Stimulated activated CD4-positive, alpha-beta T cell treated with anti-CD3 and anti-CD28 coated beads, Interleukin-15, amount 100 ng/mL, for 24 hours (primary cell): ENCODE results near the gene SLC45A3.

Source experiments
- DNase-seq: peaks from one replicate; pipeline ENCODE4 v3.0.0-alpha.2; 2020

The SLC45A3 gene

DNA sequence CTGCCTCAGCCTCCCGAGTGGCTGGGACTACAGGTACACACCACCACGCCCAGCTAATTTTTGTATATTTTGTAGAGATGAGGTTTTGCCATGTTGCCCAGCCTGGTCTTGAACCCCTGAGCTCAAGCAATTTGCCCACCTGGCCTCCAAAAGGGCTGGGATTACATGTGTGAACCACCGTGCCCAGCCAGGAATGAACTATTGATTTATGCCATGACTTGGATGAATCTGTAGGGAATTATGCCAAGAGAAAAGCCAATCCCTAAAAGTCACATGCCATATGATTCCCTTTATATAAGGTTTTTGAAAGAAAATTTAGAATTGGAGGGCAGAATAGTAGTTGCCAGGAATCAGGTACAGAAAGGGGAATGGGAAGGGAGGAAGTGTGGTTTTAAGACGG lies 19.1 kb upstream of the SLC45A3 start:
- DNase-seq, result no peak

DNA sequence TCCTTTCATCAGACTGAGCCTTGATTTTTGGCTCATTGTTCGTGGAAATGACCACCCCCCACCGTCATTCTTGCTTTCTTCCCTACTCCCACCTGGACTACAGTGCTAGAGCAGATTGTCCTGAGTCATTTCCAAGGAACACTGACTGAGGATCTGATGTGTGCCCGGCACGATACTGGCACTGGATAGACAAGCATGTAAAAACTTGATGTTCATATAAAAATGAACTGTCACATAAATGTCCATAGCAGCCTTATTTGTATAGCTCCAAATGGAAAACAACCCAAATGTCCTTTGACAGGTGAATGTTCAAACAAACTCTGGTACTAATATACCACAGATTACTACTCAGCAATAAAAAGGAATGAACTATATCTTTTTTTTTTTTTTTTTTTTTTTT lies 18.6 kb upstream of the SLC45A3 start:
- DNase-seq, result no peak

DNA sequence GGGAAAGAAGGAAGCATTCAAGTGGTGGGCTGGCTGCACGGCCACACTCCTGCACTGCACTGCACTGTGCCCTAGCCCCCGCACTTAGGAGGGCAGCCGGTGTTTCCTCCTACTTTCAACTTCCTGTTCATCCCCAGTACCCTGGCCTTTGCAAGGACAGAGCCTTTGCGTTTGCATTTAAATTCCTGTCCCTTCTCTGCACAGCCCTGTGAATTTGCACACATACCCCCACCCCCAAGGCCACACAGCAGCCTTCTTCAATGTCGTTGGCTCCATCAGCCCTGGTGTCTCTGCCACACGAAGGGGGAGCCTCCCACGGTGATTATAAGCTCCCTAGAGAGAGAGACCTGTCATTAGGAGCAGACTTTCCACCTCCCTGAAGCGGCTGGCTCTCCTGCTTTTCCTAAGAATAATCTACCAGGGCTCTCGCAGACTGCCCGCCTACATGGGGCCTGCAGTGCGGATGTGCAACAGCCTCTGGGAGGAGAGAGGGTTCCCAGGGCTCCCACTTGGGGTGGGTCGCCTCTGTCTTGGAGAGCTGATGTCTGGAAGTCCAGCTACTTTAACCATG lies 13.2 kb upstream of the SLC45A3 start:
- DNase-seq, result no peak

DNA sequence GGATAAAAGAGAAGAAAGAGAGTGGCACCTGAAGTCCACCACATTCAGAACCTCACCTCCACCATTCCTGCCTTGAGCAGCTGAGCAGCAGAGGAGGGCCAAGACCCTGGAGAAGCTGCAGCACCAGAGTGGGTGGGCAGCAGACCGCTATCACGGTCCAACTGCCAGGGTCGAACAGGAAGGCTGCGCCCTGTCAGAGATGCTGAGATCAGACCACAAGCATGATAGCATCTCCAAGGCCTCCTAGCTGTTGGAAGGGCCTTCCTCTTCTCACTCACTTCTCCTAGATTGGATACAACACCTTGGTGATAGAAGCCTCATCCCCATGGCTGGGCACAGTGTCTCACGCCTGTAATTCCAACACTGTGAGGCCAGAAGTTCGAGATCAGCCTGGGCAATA lies 12.1 kb upstream of the SLC45A3 start:
- no peak for DNase-seq

DNA sequence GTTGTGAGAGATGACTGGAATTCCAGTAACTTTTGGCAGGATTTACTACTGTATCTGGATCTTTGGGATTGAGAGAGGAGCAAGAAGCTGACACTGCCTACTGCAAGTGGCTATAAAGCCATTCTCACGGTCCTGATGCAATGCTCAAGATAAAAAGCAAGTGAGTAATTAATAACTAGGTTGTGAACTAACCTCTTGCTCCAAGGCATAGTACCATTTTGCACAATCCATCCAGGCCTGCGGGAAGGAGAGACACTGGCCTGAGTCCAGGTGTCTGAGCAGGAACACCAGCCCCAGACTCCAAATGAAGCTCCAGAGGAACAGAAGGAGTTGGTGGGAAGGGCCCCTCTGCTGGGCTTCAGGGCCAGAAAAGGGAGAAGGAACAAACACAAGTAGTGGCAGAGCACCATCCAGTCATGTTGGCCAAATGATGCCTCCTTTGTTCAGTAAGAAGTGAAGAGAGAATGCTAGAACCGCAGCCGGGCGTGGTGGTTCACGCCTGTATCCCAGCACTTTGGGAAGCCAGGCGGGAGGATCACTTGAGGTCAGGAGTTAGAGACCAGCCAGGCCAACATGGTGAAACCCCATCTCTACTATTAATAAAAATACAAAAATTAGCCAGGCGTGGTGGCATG lies 9.9 kb upstream of the SLC45A3 start:
- no peak for DNase-seq

DNA sequence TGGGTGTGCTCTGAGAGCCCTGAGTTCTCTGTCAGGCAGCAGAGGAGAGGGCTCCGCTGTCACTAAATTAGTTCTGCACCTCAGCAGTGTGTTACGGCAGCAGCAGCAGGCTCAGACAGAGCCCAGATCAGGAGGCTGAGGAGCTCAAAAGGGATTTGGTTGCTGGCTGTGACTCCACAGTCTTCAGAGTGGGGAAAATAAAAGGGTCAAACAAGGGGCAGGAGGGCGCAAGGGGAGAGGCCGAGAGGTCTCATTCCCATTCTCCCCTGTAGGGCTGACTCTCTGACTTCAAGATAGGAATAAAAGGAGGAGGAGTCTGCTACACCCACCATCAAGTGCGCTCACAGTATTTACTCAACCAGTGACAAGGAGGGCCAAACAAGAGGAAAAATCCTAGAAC lies 9.2 kb upstream of the SLC45A3 start:
- no peak for DNase-seq

DNA sequence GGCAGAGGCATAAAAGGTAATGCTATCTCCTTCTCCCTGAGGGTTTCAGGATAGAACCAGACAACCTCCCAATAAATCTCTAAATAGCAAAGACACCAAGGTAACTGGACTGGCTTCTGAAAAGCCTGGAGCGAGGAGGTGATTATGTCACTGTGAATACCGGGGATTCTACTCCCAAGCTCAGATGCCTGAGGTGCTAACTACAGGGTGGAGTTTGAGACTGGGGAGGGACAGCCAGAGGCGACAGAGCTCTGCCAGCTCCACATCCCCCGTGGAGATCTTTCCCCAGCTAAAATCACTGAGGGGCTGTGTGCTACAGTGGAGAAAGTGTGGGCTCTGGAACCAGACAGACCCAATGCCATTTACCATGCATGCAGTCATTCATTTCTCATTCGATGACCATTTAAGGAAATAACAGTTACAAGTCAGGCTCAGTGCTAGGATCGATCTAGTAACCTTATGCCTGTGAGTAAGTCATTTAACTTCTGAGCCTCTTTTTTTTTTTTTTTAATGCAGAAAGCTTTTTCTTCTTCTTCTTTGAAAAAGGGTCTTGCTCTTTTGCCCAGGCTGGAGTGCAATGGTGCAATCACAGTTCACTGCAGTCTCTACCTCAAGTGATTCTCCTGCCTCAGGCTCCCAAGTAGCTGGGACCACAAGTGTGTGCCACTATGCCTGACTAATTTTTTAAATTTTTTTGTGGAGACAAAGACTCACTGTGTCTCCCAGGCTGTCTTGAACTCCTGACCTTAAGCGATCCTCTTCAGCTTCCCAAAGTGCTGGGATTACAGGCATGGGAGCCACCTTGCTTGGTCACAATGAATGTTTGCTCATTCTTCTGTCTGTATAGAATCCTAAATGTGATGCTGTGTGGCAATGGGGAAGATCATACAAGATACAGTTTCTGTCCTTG lies 8.1 kb upstream of the SLC45A3 start:
- no peak for DNase-seq

DNA sequence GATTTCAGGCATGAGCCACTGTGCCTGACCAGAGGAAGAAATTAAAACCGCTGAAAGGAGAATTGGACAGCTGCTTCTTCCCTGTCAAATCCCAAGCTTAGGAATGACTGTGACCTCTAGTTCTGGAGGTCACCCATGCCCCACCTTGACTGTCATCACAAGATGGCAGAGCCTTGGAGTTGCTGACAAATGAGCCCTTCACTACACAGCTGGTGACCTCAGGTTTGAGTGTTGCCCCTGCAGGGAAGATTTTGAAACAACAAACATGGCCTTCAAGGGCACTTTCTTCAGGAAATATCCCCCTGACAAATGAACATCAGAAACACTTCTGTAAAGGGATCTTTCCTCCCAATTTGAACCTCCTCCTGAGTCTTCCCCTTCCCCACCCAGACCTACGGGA lies 6.9 kb upstream of the SLC45A3 start:
- DNase-seq, result no peak

DNA sequence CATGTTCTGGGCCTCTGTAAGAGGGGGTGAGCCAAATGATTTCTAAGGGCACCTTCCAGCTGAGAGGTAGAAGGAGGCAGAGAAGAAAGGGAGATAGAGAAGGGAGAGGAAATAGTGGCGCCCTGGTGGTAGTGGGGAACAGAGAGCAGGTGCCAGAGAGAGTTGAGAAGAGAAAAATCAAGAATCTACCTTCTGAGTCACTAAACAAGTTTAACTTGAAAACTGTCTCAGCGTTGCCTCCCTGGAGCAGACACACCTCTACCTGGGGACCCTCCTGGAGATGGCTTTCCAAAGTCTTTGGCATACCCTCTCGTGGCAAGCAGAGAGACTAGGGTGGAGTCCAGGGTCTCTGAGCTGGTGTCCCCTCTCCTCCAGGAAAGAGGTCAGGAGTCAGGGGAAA lies 1.1 kb upstream of the SLC45A3 start:
- DNase-seq, result no peak

DNA sequence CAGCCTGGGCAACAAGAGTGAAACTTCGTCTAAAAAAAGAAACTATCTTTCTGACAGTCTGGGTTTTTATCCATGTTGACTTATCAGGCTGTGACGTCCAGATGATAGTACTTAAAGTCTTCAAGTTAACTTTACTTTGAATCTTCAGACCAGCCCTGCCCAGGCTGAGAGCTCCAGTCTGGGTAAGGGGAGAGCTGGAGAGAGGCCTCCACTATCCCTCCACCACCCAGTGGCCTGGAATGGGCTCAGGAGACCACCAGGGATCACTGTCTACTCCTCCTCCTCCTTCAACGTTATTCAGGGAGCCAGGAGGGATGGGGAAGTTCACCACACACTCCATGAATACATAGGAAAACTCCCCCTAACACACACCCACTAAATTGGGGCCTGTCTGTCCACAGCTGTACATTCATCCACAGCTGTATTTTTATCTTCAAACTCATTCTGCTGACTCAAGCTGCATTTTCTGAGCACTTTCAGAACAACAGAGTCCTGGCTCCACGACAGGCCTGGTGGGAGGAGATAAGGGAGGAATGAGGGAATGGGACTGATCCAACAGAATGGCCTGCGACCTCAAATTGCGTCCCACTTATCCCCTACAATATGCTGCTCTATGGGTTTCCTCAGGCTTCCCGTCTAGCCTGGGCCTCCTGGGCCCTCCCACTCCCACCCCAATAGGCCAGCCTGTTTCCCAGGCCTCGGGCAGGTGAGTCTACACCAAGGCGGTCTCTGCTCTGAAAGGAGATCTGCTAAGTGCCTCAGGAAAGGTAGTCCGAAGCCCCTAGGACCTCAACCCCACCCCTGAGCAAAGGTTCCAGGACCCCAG lies 1.8 kb downstream of the SLC45A3 start:
- DNase-seq, result no peak

DNA sequence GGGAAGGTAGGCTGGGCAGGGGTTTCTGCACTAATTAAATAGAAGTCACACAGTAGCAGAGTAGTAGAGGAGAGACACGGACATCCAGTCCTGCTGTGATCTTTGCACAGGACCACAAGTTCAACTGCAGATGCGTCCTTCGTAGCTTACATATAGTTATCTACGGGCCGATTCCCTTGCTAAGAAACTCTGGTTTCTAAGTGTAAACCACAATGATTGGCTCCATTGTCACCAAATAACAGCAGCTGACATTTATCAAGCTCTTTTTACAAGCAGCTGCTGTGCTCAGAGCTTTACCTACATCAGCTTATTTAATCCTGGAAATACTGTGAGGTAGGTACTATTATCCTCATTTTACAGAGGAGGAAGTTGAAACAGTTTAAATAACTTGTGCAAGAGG lies 3.1 kb downstream of the SLC45A3 start:
- no peak for DNase-seq

DNA sequence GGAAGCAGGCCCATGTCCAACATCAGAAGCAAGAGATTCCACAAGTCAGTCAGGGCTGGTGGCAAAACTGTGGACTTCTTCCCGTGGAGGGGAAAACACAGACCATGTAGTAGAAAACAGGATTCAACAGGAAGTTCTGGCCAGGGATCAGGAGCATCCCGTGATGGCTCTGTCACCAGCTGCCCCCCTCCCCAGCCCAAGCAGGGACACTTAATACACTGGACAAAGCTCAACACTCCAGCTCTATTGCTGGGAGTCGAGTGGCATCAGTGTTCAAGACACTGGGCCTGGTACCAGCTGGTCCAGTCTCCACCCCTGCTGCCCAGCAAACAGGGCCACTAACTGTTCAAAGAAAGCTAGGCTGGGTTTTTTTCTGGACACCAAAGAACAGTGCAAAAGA lies 3.7 kb downstream of the SLC45A3 start:
- no peak for DNase-seq

DNA sequence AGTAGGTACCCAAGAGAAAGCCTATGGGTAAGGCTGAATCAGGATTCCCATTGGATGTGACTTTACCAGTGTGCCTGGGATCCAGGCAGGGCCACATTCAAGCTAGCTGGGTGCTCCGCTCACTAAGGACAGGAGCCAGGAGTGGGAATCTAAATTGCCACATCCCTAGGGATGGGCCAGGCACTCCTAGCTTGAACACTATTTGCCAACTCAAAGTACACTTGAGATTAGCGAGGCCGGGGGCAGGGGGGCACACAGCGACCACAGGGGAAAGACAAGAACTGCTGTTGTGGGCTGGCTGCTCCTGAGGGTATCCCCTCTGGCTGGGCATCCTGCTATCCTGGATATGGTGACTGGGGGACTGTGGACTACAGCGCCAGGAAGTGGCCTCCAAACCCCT lies 4.3 kb downstream of the SLC45A3 start:
- no peak for DNase-seq

DNA sequence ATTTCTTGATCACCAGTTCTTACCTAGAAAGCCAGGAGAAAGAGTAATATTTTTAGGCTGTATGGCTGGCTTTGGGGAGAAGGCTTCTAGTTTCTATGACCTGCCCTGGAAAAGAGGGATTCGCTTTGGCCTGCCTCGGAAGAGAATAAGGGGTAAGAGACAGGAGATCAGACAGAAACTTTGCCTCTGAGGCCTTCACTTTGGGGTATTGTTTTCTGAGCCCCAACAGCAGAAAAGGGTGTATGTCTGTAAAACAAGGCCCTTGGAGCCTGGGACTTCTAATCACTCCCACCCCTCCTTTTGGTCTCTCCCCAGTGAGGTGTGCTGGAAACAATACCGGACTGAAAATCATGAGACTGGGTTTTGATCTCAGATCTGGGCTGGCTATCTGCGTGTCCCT lies 5.1 kb downstream of the SLC45A3 start:
- no peak for DNase-seq

DNA sequence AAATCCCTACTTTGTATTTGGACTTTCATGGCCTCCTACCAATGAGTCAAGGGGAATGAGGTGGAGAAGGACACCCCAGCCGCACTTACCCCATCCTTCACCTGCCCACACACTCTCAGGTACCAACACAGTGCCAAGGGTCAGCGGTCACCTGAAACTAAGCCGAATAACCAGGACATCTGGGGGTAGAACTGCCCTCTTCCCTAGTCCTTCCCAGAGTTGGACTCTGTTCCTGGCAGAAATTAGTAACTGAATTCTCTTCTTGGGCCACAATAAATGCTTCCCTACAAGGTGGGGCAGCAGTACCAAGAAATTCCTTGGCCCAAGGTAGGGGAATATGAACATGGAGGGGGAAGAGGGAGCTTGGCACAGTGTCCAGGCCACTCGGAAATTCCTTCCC lies 7.3 kb downstream of the SLC45A3 start:
- DNase-seq, result no peak

DNA sequence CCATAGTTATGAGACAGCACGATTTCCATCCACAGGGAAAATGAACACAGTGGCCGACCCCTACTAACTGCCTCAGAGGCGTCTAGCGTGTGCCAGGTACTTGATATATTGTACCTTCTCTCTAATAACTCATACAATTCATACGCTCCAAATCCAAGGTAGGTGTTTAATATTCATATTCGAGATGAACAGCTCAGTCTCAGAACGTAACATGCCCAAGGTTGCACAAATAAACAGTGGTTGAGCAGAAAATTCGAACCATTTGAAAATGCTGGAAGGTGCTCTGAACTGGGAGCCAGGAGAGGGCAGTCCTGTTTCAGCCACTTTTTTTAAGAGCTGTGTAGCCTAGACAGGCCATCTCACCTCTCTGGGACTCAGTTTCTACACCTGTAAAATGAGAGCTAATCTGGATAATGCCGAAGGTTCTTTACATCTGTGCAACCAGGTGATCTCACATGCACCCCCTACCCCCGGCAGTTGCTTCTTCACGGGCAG lies 7.9 kb downstream of the SLC45A3 start:
- DNase-seq, result no peak

DNA sequence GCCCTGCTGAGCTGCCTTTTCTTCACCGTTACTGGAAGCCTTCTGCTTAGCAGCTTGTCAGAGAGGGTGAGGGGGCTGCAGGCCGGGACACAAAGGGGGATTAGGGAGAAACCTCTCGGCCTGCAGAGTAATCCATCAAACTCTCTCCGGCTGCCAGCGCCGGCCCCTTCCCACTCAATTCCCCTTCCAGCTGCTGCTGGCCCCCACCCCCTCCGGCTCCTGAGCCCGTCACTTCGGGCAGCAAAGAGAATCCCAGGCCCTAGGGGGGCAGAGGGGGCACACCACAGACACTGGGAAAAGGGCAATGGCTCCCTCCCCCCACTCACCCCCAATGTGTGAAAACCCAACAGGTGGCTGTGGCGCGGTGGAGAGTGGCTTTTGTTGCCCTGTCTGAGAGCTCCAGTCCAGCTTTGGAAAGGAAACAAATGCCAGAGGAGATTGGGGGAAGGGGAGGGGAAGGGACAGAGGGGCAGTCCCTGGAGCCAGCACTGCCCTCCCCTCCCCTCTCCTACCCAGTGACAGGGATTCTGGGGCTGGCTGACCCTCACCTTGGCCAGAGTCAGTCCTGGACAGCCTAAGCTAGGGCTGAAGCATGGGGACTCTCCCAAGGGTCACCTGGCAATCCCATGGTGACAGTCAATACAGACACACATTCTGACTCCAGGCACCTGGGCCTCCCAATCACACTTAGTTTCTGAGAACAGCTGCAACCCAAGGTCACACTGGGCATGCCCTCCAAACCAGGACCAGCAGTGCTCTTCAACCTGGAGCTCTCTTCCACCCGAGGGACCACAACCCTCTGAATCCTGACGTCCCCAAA lies 9.5 kb downstream of the SLC45A3 start:
- DNase-seq, result no peak

DNA sequence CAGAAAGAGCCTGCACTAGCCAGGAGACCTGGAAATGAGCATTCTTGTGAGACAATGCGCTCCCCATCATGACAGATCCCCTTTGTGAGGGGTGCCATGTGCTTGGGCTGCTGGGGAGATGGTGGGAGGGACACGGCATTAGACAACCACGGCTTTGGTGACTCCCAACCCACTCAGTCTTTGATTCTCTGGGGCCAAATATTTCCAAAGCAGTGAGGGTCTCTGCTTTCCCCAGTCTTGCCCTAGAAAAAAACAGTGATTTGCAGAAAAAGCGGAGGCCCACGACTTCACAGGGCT lies 10.2 kb downstream of the SLC45A3 start:
- DNase-seq, result no peak

DNA sequence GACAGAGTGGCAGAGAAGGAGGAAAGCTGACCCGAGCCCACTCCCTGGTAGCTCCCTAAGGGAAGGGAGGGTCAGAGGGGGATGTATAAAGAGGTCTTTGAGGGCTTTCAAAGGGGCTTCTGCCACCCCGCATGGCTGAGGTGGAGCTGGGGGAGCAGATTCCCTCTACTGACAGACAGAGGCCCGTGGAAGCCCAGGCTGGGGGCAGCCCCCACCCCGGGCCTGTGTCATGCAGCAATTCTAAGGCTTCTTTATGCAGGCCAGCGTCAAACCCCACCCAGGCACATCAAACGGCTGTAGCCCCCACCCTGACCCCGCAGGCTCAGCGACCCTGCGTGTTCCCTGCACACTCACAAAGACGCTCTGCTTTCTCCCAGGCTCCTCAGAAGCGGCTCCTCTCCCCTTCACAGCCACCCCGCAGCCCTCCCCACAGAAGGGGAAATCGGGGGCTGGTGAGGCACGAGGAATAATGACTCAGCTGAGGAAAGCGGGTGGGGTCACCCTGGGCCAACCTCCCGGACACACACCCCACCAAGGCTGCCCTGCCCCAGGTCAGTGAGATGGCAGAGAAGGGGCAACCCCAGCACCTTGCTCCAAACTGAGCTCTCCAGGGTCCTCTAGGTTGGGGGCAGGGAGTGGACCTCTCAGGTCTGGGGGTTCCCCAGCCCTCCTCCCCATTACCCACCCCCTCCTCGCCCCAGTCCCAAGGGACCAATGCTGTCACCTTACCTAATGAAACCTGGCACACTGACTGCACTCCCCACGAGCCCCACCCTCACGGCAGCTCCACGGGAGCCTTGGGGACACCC lies 10.8 kb downstream of the SLC45A3 start:
- DNase-seq, result no peak

DNA sequence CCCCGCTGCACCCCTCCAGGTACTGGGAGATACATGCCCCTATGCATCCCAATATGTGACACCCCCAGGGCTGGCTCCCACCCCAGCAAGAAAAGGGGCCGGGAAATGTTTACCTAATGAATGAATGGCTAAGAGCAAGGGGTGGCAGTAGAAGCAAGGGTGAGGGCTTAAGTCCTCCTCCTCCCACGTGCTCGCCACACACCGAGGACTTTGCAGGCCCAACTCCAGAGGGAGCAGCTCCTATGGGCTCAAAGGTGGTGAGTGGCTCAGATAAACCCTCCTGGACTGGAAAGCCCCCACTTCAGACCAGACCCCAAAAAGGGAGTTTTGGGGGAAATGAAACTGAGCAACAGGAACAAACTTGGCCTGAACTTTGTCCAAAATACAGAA lies 11.4 kb downstream of the SLC45A3 start:
- DNase-seq, result no peak

DNA sequence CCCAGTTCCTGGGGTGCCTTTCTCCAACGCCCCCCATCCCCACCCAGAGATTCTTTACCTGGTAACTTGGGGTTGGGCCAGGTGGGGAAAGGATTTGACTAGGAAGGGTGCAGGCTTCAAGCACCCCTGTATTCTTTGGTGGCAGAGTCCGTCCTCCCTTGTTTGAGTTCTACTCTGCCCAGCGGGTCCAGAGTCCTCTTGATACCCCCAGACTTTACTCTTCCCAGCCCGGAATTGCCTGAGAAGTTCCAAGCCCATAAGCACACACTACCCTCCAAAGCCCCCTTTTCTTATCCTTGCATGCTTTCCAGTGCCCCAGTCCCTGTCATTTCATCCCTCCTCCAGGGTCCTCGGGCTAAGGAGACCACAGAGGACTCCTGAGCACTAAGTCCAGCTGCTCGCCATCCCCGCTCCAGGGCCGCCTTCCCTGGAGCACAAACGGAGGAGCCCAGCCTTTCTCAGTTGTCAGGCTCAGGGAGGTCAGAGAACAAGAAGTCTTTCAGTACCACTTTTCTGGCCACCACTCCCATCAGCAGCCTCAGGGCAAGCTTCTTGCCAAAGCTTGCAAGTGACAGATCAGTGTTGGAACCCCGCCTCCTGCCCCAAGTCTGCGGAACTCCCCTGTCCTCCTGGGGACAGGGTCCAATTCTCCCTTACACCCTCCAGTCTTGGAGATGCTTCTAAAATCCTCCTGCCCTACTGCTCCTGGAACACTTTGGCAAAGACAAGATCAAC lies 12.2 kb downstream of the SLC45A3 start:
- no peak for DNase-seq
